GM18907 (cell line): ENCODE measurements around the gene BABAM1.

Experiments used
- ATAC-seq: cut with Tn5 transposase; IDR thresholded peaks from one replicate; pipeline ENCODE4 v1.9.1; 2021; ENCODE audit warnings: mild to moderate bottlenecking, moderate library complexity; ENCODE audit not compliant: unreplicated experiment

The BABAM1 gene

DNA sequence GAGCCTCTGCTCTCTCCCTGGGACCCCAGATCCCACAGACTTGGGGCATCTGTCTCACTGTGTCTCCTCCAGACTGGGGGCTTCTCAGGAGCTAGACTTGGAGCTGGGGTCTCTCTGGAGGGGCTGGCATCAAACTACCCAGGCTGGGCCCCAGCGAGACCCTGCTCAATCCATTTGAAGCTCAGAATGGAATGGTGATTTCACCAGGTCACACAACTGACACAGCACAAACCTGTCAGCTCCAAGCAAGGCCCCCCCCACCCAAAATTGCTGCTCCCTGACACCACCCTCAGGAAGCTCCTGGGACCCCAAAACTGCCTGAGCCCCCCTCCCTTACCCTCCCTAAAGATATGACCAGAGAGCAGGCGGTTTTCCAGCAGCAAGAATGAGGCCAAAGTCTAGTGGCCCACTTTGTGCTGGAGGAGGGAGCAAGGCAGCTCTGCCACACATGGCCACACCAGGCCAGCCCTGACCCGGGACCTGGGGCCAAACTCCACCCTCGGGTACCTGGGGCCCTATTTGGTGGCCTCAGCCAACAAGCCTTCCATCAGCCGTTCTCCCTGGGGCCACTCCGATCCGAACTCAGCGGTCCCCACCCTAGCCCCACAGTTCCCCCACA lies 23.9 kb upstream of the BABAM1 start:
- ATAC-seq = no peak

DNA sequence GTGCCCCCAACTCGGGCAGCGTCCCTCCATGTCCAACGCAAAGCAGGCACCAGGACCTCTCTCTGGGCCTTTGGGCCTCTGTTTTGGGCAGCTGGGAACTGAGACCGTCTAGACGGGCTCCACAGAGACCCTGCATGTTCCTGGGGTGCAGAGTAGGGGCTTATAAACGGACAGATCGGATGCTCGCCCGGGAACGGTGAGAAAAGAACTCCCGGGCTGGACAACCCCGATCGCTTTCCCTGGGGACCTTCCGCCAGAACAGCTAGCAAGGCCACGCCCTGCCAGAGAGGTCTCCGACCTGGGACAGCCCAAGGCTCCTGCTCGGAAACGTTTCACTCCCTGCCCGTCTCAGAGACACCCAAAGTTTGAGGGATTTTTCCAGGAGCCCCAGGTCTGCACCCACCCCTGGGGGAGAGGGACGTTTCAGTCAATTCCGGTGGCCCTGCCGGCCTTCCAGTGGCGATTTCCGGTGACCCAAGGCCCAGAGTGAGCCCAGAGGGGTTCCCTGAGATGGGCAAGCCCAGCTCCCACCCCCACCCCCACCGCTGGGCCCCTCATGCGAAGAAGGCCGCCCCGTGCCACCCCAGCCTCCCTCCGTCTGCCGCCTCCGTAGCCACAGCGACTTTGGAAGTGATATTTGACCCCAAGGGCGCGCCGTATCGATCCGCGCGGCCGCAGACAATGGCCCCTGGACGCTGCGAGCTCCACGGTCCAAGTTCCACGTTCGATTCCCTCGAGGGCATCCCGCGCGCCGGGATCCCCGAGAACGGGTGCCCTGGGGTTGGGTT lies 23.2 kb upstream of the BABAM1 start:
- ATAC-seq = no peak

DNA sequence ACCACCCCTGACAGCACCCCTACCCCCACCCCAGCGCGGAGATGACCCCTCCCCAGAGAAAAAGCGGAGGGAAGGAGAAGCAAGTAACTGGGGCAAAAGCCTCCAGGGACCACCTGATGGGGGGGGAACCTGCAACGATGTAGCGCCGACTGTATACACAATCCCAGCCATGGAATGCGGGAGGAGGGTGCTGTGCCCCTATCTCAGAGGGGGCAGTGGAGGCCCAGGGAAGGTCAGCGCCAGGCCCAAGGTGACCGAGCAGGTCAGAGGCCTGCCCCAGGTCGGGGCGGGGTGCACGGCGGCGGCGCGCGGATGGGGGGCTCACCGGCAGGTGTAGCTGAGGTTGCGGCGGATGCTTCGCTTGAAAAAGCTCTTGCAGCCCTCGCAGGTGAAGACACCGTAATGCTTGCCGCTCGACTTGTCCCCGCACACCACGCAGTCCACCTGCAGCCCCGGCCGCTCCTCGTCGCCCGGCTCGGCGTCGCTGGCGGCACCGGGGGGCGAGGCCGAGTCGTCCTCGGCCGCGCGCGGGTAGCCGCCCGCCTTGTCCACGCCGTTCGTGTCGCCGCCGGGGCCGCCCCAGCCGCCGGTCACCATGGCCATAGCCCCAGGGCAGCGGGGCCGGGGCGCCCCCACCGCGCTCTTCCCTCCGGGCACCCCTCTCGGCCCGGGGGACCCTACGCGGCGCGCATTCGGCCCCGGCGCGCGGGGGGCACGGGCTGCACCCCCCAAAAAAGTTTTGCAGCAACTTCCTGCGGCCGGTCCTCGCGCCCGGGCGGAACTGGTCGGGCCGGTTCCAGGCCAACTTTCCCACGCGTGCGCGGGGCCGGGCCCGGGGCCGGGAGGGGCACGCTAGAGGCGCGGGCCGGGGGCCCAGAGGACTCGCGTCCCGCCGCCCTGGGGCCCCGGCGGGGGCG lies 22.4 kb upstream of the BABAM1 start:
- ATAC-seq = peak; percentile 10

DNA sequence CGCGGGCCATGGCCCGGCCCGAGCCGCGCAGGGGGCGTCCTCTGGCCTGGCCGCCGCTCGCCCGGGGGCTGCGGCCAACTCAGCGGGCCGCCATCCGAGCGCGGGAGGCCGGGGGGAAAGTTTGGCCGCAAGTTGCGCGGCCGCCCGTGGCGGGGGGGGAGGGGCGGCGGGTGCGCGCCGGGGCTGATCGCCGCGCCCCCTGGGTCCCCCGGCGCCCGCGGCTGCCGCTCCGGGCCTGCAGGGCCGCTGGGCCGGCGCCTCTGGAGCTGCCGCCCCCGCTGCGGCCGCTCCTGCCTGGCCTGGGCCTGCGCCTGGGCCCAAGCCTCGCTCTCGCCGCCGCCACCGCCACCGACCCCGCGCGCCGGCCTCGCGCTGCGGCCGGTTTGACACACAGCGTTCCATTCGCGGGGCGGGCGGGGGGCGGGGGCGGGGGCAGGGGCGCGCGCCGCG lies 21.7 kb upstream of the BABAM1 start, which contains the start of gene NR2F6:
TSS of gene NR2F6 (minus strand) at position 385 of the 450 bp plus-strand sequence. CDS start 699 bp downstream, outside the sequence.
- no peak for ATAC-seq

DNA sequence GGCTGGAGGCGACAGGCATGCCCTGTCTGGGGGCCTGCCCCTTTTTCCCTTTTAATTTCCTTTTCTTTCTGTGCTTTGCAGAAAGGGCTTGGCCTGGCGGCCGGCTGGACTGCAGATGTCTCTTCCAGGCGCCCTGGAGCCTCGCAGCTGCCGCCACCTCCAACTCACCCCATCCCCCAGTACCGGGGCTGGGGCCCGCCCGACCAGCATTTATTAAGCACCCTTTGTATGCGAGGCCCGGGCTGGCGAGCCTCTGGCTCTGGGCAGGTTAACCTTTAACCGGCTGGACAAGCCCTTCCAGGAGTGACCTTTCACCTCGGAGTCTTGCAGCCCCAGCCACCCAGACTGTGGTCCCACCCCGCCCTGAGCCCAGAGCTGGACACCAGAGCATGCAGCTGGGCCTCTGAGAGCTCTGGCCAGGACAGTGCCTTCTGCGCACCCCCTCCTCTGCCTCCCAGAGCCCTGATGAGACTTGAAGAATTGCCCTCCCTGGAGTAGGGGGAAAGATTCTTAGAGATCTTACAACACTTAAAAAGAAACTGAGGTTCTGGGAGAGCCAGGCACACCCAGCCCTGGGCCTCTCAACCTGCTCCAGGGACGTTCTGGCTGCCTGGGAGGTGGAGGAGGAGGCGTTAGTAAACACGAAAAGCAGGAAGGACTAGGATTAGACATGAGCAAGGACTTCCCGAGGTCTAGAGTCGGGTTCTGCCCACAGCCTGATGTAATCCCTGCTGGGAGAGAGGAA lies 20.4 kb upstream of the BABAM1 start:
- ATAC-seq = no peak

DNA sequence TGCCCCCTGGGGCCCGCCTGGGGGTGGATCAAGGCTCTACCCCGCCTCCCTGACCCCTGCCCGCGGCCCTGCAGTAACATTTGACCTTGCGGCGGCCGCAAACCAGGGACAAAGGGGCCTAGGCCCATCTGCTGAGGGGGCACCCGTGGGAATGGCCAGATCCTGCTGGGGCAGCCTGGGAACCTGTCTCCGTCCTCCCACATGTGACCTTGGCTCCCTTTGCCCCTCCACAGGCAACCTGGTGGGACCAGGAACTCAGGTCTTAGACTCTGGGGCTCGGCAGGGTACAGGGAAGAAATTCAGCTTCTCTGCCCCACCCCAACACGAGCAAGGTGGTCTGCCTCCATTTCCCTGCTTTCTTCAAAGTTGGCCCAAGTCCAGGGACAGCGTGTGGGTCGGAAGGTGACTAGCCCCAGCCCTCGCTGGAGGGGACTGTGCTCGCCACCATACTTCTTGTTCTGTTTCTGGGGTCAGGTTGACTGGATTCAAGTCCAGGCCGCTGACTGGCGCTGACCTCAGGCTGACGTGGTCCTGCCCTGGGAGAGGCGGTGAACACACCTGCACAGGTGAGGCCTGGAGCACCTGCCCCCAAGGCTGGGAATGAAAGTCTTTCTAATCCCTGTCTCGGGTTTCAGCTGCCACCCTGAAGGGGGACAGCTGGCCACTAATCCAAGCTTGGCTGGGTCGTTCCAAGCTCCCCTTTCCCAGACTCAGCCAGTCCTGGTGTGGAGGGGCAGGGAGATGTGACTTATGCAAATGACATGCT lies 19.0 kb upstream of the BABAM1 start:
- ATAC-seq = no peak

DNA sequence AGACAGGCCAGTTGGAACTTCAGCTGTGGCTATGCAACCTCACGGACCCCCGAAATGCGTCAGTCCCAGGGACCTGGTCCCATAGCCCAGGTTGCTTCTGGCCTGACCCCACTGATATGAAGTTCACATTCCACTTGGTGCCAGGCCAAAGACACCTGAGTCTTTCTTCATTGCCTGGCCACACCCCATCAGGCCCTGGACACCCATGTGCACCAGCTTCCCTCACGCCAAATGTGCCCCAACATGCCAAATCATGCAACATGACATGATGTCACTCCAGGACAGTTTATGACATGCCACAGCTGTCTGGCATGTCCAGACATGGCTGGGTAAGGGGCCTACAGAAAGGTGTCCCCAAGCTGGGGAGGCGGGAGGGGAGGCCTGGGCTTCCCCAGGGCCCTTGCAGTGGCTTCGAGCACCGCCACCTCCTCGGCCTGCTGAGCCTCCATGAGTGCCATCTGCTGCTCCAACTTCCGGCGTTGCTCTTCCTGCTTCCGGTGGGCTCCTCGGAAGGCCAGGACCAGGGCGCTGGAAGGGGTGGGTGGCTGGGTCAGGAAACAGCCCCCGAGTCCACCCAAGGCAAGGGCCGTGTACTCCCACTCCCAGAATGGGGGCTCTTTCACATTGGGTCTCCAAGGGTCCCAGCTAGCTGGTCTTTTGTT lies 17.2 kb upstream of the BABAM1 start:
- ATAC-seq = no peak

DNA sequence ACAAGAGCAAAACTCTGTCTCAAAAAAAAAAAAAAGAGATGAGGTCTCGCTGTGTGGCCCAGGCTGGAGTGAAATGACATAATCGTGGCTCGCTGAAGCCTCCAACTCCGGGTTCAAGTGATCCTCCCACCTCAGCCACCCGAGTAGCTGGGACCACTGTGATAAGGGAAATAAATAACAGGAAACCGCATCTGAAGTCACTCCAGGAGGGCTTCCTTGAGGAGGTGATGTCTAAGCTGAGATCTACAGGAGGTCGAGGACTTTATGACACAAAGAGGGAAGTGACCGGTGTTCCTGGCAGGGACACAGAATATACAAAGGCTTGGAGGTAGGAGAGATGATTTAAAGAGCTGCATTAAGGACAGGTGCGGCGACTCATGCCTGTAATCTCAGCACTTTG lies 12.6 kb upstream of the BABAM1 start:
- no peak for ATAC-seq

DNA sequence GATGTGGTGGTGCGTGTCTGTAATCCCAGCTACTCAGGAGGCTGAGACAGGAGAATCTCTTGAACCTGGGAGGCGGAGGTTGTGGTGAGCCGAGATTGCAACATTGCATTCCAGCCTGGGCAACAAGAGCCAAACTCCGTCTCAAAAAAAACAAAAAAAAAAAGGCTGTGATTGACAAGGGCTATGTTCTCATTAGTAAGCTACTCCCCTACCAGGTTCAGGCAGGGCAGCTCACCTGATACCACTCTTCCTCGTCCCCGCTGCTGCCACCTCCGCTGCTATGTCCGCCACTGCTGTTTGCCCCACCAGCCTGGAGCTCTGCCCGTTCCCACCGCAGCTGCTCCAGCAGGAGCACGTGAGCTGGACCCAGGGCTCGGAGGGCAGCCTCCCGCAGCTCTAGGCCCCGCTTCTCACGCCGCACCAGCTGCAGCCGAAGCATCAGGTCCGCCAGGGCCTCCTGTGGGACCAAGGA lies 12.1 kb upstream of the BABAM1 start:
- no peak for ATAC-seq

DNA sequence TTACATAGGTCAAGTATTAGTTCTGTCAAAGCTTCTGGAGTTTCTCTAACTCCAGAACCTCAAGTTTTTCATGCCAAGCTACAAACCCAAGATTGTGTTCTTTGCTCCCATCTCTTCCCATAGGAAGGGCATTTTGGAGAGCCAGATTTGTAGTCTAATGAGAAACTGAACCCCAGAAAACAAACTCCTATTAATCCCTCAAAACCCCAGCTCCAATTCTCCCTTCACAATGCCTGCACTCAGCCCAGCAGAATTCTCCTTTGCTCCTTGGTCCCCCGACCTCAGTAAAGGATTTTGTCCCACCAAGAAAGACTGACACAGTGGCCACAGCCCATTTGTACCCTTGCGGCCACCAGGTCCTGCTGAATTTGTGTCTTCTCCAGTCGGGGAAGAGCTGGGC lies 11.1 kb upstream of the BABAM1 start:
- ATAC-seq = no peak

DNA sequence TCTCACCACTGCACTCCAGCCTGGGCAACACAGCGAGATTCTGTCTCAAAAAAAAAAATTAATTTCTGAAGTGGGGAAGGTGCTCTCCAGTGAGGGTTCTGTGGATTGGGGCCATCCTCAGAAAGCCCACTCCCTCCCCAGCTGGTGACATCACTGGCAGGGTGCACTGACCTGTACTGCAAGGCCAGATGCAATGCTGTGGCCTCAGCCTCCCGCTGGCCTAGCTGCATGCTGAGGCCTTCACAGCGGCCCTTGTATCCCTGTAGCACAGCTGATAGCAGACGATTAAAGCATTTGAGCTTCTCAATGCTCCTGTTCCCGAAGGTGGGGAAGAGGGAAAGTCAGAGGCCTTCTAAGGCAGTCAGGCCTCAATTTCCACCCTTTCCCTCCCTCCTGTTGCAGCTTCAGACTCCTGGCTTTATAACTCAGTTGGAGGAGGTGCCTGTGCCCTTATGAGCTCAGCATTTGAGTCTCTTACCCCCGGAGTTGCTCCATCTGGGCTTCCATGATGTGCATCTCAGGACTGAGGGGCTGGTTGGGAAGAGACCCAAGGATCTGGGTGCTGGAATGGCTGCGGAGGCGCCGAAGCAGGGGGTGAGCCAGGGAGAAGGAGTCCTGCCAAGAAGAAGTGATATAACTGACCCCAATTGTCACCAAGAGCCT lies 8.0 kb upstream of the BABAM1 start:
- no peak for ATAC-seq

DNA sequence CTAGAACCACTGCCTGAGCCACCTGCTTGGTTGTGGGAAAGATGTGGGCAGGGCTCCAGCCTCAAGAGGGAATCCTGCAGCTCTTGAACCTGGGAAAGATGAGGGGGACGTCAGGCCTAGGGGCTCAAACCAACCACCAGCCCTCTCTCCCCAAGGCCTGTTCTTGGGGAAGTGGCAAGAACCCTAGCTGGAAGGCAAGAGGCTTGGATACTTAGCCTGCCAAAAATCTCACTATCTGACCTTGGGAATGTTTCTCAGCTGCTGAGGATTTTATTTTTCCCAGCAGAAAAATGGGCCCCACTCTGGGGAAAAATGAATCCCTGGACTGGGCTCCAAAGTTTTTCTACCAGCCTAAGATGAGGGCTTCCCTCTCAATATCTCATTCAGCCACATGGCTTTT lies 7.3 kb upstream of the BABAM1 start:
- ATAC-seq = no peak

DNA sequence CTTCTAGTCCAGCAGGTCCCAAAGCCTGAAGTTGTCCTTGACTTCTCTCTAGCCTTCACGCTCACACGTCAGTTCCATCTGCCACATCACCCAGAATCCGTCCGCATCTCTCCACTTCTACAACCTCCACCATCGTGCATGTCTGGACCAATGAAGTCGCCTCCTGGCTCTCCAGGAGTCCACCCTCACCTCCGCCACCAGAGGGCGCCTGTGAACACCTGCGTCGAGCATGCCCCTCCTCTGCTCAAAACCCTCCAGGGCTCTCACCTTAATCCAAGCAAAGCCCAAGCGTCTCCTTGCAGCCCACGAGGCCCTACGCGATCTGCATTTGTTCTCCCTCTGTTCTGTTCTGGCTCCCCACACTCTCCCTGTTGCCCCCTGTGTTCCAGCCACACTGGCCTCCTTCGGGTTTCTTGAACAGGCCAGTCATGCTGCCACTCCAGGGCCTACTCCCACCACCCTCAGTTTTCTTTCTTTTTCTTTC lies 6.4 kb upstream of the BABAM1 start:
- ATAC-seq = no peak

DNA sequence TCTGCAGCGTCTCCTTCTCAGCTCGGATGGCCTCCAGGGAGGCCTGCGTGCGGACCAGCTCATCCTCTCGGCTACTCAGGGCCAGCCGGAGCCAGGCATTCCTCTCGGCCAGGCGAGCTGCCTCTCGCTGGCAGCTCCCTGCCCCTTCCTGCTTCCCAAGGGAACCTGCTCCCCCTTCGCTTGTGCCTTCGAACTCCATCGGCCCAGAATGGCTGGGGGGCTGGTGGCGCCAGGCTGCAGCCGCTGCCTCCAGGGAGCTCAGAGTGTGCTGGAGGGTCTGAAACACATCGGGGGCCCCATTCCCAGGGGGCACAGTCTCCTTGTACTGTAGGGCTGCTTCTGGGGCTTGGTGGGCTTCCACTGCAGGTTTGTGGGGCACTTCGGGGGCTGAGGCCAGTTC lies 4.7 kb upstream of the BABAM1 start:
- no peak for ATAC-seq

DNA sequence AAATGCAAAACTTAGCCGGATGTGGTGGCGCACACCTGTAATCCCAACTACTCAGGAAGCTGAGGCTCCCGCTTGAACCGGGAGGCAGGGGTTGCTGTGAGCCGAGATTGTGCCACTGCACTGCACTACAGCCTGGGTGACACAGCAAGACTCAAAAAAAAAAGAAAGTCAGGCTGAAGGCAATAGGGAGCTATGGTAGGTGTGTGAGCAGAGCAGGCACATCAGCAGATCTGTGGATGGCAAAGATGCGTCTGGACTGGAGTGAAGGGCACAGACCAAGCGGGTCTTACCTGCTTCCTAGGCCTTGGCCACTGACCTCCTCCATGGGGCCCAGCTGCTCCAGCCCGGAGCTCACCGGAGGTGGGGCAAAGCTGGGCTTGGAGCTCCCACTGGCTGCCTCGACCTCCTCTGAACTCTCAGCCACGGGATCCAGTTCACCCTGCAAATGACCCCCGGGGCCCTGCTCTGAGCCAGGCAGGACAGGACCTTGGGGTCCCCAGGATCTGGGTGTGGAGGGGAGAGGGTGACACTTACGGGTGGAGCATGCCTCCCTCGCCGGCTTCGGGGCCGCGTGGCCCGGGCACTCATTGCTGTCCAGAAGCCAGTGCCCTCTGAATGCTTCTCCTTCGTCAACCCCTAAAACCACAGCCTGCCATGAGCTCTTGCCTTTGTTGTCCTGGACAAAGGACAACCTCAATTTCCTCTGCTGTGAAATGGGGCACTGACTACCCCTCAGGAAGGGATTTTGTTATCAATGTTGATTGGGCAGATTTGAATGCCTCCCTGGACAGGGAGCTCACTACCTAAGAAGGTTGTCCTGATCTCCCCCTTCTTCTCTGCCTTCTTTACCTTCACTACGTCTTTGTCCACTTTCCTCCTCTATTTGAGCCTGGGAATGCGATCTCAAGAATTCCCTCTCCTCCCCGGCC lies 3.3 kb upstream of the BABAM1 start:
- no peak for ATAC-seq

DNA sequence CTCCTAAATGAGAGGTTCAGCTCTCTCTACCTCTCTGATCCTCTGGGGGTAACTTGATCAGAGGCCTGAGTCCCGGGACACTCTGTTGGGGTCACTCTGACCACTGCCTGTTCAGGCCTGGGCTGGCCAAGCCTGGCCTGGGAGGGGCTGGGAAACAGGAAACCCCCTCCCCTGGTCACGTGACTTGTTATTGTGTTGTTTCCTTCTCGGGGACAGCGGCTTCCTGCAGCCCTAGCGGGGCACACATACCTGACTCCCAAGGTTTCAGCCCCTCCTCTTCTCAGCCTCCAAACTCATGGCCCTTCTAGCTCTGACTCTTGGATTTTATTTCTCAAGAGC lies 2.6 kb upstream of the BABAM1 start, which contains the start of gene USHBP1:
TSS of gene USHBP1 (minus strand) at position 105 of the 339 bp plus-strand sequence. CDS start 446 bp downstream, outside the sequence.
- no peak for ATAC-seq

DNA sequence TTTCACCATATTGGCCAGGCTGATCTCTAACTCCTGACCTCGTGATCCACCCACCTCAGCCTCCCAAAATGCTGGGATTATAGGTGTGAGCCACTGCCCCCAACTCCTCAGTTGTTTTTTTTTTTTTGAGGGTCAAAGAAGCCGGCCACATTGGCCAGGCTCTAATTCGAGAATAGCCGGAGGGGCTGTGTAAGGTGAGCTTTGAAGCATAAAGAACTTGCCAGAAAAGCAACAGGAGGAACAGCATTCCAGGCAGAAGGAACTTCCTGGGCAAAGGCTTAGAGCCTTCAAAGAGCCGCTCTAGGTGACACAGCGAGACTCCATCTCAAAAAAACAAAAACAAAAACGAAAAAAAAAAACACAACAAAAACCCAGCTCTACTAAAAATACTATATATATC lies 1.2 kb upstream of the BABAM1 start:
- ATAC-seq = no peak

DNA sequence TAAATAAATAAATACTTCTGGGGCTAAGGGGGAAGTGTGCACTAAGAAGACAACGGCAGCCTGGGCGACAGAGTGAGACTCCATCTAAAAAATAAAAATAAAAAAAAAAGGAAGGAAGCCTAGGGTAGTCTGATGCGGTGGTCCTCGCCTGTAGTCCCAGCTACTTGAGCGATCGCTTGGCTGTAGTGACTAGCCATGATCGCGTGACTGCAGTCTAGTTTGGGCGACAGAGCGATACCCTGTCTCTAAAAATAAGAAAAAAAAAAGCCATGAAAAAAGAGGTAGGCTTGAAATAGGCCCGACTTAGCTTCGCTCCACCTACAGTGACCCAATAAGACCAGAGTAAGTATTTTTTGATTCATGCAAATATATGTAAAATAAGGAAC lies 661 bp upstream of the BABAM1 start:
- peak; percentile 28 for ATAC-seq
